GM12873 (cell line): ENCODE data around the gene SLC39A9.

Source experiments
- CTCF ChIP-seq: IDR thresholded peaks from 2 replicates; pipeline ENCODE4 v1.5.1; 2012; ENCODE audit warnings: low read depth, mild to moderate bottlenecking, moderate library complexity, low read length, control low read depth; ENCODE audit not compliant: insufficient read depth; ENCODE audit errors: missing control alignments

SLC39A9 gene

DNA sequence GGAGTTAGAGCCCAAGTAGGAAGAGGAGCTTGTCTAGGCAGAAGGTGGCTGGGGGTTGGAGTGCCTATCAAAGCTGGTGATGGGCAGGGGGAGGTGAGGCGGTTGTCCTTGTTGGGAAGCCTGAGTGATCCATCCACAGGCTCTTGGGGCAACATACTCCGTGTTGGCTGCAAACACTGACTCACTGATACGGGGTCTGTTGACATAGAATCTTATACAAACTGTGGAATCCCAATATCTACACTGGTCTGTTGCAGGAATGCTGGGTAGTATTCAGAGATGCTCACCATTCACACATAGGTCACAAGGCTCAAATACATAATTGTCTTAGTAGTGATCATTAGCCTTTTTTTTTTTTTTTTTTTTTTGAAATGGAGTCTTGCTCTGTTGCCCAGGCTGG lies 26.3 kb upstream of the SLC39A9 start:
- TF ChIP-seq CTCF: no peak

DNA sequence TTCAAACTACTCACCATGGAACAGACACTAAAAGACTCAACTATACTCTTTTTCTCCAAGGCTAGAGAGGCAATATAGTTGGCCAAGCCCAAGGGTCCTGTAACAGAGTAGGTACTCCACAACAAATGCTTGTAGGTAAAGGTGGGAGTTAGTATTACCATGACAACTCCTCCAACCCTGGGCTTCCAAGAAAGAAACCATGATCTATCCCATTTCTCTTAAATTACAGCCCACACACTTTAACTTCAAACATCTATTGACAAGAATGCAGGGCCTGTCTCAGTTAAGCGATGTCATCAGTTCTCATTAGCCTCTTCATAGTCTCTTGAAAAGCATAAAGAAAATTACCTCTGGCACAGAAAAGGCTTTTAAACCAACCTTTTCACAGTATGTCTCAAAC lies 25.4 kb upstream of the SLC39A9 start:
- no peak for TF ChIP-seq CTCF

GRCh38 chr14:69374235-69374634 lies 24.3 kb upstream of the SLC39A9 start:
- no peak for TF ChIP-seq CTCF

GRCh38 chr14:69375182-69375581 lies 23.3 kb upstream of the SLC39A9 start:
- TF ChIP-seq CTCF: no peak

- TF ChIP-seq CTCF: no peak
Measured at GRCh38 chr14:69375722-69376121, 22.8 kb upstream of the SLC39A9 start.

GRCh38 chr14:69376439-69376838 lies 22.1 kb upstream of the SLC39A9 start:
- no peak for TF ChIP-seq CTCF

DNA sequence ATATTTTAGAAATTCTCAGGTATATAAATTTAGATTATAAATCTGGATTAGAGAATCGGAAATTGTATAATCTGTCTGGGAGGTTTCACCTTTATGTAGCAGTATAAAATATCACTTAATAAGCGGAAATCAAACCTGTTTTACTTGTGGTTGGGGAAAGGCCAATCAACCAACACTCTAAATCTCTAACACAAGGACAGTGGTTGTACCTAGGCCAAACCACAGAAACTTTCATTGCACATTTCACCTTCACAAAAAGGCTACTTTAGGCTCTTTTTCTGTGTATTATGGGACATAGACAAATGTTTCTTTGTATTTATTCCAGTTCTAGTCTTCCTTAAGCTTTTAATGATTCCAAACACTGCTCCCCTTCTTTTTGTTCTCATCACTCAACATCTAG lies 20.2 kb upstream of the SLC39A9 start:
- no peak for TF ChIP-seq CTCF

DNA sequence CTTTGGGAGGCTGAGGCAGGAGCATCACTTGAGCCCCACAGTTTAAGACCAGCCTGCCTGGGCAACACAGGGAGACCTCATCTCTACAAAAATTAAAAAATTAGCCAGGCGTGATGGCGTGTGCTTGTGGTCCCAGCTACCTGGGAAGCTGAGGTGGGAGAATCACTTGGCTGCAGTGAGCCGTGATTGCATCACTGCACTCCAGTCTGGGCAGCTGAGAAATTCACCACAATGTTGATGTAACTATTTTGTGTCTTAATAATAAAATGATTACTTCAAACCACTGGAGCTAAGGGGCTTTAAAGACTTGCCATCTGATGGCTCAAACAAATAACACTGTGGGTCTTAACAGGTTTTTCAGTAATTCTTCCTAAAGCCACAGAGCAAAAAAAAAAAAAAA lies 11.2 kb upstream of the SLC39A9 start:
- TF ChIP-seq CTCF: no peak
